Ammon's horn (tissue), 1 donor: ENCODE measurements around the gene TMEM80.

Source experiments
- DNase-seq: peaks from one replicate; pipeline ENCODE4 v3.0.0-alpha.2; 2016; ENCODE audit warnings: low spot score

TMEM80 gene

DNA sequence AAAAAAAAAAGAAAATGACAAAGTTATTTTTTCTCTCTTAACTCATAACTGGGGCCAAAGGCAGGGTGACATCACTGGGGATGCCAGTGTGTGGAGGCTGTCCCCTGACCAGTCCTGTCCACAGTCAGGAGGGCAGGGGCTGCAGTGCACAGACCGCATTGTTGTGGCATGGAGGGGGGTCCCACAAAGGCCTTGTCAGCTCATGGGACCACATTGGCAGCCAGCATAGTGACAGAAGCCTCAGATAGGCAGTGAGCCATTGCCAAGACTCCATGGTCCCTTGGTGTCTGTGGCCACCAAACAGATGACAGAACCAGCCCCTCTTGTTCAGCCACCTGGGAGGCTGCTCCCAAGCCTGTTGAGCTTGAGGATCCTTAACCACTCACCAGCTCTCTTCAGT is 4.1 kb downstream of the TMEM80 start:
- no peak for DNase-seq

GRCh38 chr11:701741-702461 is 6.3 kb downstream of the TMEM80 start:
- DNase-seq: no peak

- peak; percentile 73 for DNase-seq
Observed at GRCh38 chr11:702462-703461, 7.1 kb downstream of the TMEM80 start.

GRCh38 chr11:703506-703905 is 7.9 kb downstream of the TMEM80 start:
- no peak for DNase-seq

DNA sequence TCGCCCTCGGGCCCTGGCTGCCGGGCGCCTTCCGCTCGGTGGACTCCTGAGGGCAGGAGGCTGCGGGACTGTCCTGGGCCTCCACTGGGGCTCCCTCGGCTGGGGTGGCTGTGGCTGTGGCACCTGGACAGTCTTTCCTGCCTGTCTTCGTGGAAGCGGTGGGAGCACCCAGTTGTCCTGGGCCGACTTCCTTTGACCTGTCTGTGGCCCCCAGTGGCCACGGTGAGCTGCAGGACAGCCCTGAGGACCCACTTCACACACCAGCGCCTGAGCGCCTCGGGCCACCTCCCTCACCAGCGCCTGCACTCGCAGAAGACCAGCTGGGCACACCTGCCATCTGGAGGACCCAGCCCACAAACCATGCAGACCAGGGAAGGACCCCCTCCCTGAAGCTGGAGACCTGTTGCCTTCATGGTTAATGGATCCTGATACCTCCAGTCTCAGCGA is 8.6 kb downstream of the TMEM80 start:
- DNase-seq: no peak

DNA sequence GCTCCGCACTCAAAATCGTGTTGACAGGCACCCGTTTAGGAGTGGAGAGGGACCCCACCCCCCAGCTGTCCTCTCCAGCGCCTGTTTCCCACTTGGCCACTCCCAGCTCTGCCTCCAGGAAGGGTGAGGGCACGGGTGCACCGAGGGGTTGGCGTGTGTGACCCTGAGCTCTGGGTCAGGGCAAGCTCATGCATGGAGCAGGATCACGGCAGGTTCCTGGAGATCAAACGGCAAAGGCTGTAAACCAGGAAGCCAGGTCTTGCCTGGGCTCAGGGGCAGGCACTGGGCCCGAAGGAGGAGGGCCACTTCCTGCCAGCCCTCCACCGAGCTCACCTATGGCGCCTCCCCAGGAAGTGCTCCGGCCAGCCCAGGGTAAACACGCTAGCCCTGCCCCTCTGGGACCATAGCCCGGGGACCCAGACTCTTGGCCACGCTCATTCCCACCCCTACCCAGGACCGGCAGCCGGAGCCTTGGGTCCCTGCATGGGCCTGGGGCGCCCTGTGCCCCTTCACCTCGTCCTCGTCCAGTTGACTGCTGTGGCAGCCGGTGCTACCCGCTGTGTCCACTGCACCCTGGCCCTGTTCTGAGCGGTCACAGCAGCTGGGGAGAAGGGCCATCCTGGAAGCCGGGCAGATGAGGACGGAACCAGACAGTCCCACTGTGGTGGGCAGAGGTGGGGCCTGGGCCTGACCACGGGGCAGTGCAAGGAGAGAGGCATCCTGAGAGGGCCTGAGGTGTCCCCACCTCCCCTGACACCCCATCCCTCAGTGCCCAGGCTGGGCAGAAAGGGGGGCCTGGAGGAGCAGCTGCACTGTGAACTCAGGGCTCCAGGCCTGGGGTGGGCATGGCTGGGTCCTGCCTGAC is 9.4 kb downstream of the TMEM80 start:
- DNase-seq: no peak

GRCh38 chr11:705646-706438 is 10.2 kb downstream of the TMEM80 start, which contains the start of gene EPS8L2:
Gene EPS8L2, plus strand, starts transcription at chr11:706231. Its CDS starts 3,177 bp downstream, at chr11:709408.
- no peak for DNase-seq

DNA sequence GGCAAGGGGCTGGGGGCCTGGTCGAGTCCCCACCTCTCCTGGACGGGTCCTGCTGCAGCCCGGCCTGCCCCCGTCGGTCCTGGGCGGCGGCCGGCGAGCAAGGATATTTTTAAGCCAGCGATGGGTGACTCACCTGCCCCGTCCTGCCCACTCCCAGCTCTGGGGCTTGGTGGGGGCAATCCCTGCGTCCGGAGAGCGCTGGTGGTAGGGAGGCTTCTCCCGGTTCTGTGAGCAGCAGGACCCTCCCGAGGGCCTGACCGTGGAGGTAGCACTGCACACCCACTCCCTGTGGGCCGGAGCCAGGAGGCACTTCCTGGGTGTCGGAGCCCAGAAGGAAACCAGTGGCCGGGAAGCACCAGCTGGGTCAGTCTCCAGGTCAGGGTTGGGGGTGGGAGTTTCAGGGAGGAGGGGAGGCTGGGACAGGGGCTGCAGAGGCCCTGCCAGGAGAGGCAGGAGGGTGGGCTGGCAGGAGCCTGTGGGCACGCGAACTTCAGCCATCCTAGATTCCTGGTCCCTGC is 10.9 kb downstream of the TMEM80 start:
- DNase-seq: no peak

- no peak for DNase-seq
Observed at GRCh38 chr11:706957-707816, 11.6 kb downstream of the TMEM80 start.

- DNase-seq: no peak
Observed at GRCh38 chr11:707817-708420, 12.3 kb downstream of the TMEM80 start.

GRCh38 chr11:708511-708910 is 12.9 kb downstream of the TMEM80 start:
- DNase-seq: no peak

DNA sequence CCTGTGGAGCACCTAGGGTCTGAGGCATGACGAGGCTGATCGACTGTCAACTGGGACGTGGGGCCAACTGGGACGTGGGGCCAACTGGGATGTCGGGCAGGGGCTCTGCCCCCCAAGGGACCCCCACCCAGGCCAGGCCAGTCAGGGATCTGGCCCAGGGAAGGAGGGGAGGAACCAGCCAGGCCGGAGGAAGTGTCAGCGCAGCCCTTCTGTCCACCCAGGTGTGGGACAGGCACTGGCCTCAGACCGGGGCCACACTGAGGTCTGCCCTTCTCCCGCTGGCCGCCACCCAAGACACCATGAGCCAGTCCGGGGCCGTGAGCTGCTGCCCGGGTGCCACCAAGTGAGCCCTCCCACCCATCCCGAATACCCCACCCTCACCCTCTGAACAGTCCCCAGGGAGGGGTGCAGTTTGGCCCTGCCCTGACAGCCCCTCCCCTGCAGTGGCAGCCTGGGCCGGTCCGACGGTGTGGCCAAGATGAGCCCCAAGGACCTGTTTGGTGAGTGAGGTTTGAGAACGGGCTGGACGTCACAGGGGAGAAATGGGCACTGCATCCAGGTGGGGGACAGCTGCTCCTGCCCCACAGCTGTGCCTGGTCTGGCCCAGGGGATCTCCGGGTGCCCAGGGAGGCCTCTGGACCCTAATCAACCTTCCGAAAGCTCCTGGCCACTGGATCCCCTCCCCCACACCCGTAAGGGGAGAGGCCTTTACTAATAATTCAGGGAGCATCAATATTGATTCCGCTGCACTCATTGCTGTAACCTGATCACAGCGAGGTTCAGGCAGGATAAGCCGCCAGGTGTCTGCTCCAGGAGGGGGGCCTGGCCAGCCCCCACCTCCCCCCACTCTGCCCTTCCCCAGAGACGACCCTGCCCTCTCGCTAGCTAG is 13.7 kb downstream of the TMEM80 start:
- DNase-seq: no peak

DNA sequence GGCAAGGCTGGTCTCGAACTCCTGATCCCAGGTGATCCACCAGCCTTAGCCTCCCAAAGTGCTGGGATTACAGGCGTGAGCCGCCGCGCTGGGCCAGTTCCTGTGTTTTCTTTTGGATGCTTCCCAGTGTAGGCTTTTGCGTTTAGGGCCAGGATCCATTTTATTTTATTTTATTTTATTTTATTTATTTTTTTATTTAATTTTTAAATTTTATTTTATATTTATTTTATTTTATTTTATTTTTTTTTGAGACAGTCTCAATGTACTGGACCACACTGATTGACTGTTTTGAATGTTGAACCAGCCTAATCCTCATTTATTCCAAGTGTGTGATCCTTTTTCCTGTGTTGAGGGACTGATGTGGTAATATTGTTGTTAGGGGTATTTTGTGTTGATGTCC is 18.8 kb downstream of the TMEM80 start:
- no peak for DNase-seq

DNA sequence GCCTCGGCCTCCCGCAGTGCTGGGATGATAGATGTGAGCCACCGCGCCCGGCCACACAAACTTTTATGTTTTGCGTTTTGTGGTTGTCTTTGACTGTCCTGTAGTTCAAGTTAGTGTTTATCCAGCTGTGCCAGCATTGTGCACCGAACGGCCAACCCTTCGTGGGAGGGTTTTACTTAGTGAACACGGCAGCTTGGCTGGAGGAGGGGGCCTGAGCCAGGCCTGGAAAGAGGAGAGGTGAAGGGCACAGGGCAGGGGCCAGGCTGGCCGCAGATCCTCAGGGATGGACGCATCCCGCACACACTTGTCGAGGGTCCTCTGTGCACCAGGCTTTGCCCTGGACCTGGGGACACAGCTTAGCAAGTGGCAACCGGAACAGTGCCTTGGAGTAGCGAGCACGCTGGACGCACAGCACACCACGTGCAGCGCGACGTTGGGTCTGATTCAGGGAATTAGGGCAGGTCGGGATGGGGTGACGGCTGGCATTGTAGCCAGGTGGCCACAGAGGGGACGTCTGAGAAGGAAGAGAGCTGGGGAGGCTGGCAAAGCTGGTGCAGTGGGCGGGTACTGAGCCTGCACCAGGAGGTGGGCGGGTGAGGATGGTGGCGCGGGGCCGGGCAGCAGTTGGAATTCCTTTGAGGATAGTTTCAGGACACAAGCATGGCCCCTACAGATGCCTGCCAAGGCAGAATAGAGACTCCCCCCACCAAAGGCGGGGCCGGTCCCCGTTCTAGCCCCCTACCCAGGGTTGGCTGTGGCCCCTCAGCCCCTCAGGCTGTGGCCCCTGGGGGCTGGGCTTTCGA is 23.8 kb downstream of the TMEM80 start:
- no peak for DNase-seq

DNA sequence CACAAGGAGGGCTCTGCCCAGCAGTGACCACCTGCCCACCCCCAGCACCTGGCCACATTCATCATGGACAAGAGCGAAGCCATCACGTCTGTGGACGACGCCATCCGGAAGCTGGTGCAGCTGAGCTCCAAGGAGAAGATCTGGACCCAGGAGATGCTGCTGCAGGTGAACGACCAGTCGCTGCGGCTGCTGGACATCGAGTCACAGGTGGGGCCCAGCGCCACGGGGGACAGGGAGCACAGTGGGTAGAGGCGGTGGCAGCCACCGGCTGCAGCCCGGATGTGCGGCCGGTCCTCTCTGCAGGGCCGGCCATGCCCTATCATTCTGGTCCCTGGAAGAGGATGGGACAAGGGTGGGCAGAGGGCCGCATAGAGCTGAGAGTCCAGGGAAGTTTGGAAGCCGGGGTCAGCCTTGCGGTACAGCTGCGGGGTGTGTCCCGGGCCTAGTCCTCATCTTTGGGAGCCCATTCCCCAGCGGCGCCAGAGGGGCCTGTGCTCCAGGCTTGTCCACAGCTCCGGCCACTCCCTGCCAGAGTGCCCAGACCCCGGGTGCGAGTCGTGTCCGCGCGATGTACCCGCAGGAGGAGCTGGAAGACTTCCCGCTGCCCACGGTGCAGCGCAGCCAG is 24.5 kb downstream of the TMEM80 start:
- DNase-seq: no peak

DNA sequence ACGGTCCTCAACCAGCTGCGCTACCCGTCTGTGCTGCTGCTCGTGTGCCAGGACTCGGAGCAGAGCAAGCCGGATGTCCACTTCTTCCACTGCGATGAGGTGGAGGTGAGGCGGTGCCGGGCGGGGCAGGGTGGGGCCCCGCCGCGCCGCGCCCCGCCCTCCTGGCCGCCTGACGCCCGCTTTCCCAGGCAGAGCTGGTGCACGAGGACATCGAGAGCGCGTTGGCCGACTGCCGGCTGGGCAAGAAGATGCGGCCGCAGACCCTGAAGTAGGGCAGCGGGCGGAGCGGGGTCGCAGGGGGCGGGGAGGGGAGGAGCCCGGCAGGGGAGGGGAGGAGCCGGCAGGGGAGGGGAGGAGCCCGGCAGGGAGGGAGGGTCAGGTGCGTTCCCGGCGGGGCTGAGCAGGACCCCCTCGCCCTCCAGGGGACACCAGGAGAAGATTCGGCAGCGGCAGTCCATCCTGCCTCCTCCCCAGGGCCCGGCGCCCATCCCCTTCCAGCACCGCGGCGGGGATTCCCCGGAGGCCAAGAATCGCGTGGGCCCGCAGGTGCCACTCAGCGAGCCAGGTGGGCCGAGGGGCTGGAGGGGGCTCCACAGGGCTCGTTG is 25.1 kb downstream of the TMEM80 start:
- no peak for DNase-seq
